Activated CD4-positive, alpha-beta T cell treated with anti-CD3 and anti-CD28 coated beads, Interleukin-2, amount 50 U/mL, for 4 hours (primary cell): Measurements from ENCODE around the gene RETSAT.
"Not testable (repeated sequence)": the region's sequence is repeated elsewhere in the genome, so short reads cannot be mapped to it uniquely, and the experiment has no call there.

Experiments used
- DNase-seq, 2 experiments: peaks; one replicate each; pipeline ENCODE4 v3.0.0-alpha.2; 2020

RETSAT gene

DNA sequence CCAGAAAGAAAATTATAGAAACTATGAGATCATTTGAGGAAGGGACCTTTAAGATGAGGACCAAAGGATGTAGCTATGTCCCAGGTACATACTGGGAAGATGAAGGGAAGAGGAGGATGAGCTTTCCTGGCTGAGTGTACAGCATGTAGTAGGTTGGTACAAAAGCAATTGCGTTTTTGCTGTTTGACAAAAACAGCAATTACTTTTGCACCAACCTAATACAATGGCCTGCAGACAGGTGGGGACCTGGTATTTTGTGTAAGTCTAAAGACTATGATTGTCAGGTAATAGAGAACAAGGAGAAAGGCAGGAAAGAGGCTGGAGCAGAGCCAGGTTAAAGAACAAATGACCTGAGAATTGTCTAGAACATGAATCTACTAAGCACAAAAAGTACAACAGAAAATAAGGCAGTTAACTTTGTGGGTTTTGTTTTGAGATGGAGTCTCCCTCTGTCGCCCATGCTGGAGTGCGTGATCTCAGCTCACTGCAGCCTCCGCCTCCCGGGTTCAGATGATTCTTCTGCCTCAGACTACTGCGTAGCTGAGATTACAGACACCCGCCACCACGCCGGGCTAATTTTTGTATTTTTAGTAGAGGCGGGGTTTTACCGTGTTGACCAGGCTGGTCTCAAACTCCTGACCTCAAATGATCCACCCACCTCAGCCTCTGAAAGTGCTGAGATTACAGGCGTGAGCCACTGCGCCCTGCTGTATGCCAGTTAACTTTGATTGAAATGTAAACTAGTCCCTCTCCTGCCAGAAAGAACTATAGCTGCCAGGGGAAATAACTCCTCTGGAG is 23.3 kb downstream of the RETSAT start:
- no peak for DNase-seq

DNA sequence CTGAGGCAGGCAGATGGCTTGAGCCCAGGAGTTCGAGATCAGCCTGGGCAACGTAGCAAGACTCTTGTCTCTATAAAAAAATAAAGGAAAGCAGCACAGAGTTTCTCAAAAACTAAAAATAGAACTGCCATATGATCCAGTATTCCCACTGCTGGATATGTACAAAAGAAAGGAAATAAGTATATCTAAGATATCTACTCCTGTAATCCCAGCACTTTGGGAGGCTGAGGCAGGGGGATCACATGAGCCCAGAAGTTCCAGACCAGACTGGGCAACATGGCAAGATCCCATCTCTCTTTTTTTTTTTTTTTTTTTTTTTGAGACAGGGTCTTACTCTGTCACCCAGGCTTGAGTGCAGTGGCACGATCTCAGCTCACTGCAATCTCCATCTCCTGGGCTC is 24.6 kb downstream of the RETSAT start:
- not testable (repeated sequence) for DNase-seq

DNA sequence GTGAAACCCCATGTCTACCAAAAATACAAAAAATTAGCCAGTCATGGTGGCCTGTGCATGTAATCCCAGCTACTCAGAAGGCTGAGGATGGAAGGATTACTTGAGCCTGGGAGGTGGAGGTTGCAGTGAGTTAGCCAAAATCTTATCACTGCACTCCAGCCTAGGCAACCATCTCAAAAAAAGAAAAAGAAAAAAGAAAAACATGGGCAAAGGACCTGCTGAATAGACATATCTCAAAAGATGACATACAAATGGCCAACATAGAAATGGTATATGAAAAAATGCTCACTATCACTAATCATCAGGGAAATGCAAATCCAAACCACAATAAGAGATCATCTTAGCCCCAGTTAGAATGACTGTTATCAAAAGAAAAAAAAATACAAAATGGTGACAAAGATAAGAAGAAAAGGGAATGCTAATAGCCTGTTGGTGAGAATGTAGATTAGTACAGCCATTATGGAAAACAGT is 25.1 kb downstream of the RETSAT start:
- DNase-seq: no peak

DNA sequence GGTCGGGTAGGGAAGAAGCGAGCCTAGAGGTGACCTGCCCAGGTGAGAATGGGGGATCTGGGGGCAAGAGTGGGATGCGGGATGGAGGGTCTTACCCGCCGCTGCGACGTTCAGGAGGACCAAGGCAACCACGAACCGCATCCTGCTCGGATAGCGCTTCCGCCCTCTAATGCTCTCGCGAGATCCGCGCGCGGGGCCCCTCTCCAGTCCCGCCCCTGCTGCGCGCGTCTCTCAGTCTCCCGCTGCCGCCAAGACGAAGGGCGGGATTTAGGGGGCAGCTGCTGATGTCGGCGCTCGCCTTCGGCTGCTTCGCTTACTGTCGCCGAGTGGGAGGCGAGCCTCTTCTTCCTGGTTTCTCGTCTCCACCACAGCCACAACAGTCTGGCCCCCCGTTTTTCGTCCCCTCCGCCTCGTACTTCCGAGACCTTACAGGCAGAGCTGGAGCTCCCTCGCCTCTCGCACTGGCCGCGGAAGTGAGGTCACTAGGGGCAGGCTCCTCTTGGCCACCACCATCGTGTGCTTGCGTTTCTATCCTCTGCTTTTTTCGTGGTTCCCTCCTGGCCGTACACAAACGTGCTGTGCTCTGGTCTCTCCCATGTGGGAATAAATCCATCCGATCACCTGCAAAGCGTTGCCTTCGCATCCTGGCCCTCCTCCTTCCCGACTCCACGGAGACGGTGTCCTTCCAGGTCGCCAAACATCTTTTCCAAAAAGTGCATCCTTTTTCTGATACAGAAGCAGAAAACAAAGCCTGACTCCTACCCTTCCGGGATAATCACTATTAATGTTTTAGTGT is 26.3 kb downstream of the RETSAT start, which contains the start of gene TGOLN2:
TGOLN2 (minus strand) TSS at position 168 of the 796 bp plus-strand sequence; CDS start at position 141, 27 bp downstream.
- peak; percentile 90 to 93 for DNase-seq

DNA sequence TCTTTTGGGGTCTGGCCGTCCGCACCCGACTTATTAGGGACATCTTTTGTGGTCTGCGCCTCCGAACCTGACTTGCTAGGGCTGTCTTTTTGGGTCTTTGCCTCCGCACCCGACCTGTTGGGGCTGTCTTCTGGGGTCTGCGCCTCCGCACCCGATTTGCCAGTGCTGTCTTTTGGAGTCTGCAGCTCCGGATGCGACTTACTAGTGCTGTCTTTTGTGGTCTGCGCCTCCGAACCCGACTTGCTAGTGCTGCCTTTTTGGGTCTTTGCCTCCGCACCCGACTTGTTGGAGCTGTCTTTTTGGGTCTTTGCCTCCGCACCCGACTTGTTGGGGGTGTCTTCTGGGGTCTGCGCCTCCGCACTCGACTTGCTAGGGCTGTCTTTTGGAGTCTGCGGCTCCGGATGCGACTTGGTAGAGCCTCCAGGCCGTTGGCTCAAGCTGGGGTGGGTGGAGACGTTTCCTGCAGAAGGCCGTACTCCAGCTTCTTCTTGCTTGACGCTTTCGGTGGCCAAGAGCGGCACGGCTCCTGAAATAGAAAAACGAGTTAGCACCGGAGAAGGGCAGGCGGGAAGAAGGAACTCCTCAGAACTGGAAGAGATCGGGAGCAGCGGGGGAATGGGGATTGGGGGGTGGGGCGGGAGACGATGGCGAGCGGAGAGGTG is 27.0 kb downstream of the RETSAT start:
- peak; percentile 21 to 41 for DNase-seq

DNA sequence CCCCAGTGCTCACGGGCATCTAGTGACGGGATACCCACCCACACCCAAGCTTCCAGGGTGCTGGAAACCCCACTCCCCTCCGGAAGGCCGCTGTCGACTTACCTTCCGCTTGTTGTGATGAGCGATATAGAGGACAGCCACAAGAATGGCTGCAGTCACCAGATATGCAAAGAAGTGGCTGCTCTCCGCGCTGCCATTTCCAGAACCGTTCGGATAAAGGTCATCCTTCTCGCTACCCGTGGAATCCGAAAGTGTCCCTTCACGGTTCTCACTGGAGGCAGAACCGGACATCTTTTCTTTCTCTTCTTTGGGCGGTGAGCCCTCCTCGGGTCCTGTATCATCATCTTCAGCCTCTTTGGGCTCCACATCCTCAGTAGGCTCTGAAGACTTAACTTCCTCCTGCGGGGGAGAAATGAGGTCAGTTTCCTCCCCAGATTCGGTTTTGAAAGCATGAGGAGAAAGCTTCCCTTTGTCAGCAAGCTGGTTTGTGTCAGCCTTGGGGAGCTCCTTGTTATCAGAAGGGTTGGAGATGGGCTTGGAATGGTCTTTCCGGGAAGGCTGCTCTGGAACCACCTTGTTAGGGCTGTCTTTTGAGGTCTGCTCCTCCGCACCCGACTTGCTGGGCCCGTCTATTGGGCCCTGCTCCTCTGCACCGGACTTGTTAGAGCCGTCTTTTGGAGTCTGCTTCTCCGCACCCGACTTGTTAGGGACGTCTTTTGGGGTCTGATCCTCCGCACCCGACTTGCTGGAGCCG is 27.7 kb downstream of the RETSAT start:
- DNase-seq: peak; percentile 15 to 17

DNA sequence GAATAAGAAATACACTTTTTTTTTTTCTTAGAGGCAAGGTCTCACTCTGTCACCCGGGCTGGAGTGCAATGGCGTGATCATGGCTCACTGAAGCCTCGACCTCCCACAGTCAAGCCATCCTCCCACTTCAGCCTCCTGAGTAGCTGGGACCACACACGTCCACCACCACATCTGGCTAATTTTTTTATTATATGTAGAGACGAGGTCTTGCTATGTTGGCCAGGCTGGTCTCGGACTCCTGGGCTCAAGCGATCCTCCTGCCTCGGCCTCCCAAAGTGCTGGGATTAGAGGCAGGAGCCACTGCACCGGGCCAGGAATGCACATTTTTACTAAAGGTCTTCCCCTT is 28.9 kb downstream of the RETSAT start:
- no peak for DNase-seq

DNA sequence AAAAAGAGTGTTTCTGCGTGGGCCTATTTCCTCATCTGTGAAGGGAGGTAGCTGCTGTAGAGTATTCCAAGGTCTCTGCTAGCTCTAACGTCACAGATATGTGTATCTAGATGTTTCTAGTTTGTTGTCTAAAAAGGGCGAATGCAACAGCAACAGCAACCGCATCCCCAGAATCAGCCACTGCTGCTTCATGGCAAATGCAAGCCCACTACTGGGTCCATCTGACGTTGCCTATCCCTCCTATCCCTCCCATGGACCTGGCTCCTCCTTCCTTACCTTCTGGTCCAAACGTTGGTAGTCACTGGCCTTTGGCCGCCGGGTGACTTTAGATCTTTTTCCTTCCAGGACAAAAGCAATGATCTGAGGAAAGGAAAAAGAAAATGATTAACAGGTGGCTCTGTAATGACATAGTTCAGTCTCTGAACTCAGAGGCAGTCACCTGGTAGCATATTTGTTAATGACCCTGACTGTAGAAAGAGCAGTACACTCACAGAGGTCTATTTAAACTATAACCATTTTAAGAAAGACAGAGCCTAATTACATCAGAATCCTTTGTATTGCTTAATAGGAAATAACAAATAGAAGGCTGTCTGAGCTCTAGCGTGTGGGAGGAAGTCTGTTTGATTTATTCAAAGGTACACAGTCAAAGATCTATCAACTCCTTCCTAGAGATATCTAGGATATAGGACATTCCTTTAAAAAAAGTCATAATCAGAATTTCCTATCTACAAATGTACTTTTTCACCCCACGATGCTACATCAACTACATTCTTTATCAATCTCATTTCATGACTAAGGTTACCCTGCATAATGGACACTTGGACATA is 29.5 kb downstream of the RETSAT start:
- DNase-seq: no peak

DNA sequence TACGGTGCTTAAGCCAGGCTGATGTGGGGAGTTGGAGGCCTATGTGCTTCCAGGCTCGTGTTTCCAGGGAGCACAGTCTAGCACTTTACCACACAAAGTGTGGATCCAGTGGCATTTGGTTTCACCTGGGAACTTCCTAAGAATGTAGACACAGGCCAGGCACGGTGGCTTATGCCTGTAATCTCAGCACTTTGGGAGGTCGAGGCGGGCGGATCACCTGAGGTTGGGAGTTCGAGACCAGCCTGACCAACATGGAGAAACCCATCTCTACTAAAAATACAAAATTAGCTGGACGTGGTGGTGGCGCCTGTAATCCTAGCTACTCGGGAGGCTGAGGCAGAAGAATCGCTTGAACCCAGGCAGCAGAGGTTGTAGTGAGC is 30.4 kb downstream of the RETSAT start:
- not testable (repeated sequence) for DNase-seq

DNA sequence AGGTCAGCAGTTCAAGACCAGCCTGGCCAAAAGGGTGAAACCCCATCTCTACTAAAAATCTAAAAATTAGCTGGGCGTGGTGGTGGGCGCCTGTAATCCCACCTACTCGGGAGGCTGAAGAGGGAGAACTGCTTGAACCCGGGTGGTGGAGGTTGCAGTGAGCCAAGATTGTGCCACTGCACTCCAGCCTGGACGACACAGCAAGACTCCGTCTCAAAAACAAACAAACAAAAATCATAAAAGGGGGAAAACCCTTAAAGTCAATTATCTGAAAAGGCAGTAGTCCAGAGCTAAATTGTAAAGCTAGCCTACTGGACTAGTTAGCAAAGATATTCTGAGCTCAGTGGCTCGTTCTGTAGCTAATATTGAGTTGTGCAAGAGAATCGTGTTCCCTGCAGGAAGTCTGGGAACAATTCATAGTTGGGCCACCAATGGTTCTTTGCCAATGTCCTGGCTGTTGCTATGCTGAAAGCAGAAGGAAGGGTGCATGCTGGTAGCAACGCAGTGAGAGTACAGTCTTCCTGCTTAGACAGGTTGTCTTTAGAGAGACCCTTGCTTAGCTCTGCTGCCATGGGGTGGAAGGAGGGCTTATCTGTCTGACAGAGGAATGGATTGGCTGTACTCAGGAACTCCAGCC is 30.9 kb downstream of the RETSAT start:
- no peak for DNase-seq

DNA sequence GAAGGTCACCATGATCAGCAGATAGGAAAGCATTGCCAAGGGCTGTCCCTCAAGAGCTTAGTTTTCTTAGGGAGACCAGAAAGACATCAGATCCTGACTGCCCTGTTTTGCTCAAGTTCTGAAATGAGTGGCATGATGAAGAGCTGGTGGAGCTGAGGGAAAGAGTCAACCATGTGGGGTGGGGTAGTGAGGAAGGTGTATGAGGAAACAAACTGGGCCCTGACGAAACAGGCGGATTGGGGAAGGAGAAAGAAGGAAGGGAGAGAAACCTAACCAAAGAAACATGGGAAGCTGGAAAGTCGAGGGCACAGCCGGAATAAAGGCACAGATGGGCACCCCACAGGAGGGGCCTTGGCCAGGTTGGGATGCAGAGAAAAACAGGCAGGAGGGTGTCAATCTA is 34.5 kb downstream of the RETSAT start:
- DNase-seq: no peak

DNA sequence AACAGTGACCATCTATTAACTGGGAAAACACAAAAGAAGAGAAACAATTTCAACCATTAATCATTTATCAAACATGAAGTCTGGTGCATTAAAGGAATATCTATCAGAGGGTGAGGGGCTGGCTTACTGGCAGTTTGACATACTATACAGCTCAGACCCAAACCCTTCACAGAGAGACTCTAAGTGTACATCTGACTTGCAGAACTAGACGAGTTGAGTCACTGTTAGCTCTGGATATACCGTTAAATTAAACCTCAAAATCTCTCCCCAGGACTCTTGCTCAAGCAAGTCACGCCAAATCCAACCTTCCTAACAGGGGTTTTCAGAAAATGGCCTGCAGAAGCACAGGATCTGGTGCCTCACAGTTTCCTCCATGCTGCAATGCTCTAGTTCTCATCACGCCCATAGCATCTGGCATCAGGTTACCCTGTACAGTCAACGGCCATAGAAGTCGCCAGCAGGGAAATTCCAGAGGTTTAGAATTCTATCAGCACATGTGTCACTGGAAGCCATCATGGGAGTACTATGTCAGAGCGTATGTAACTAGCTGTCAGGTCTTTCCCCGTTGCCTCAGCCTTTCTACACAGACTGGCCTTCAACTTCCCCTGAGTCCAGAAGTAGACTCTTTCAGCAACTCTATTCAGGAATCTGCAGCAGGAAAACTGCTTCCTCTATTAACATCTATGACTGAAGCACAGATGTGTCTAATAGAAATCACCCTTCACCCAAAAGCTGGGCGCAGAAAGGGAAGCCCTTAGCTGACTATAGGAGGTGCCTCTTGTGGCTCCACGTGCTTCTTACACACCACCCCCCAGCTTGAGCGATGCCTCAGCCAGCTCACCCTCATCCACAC is 35.9 kb downstream of the RETSAT start:
- no peak for DNase-seq

DNA sequence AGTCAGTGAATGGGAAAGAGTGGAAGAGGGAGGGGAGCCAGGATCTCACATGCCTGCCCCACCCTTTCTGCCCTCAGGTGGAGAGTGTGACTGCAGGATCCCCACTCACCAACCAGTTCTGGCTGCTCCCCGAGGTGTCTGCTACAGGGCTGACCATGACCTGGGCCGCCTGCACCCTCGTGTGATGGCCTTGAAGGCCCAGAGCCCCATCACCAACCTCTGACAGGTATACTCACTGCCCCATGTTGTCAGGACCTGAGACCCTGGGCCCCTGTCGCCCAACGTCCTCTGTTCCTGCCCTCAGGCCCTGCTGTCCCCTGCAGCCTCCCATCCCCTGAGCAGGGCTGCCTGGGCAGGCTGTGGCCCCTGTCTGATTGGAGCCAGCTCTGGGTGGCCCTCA is 38.4 kb downstream of the RETSAT start:
- DNase-seq: not testable (repeated sequence)

DNA sequence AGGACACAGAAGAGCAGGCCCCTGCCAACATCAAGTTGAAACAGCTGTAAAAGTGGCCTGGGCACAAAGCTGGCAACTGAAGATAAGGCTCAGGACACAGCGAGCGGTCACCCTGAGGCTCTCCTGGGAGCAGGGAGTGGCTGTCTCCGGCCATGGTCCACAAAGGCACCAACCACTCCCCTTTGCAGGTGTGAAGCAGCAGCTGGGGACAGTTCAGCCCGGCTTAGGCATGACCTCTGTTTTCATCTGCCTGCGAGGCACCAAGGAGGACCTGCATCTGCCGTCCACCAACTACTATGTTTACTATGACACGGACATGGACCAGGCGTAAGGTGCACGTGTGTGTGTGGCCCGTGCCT is 39.5 kb downstream of the RETSAT start:
- no peak for DNase-seq

DNA sequence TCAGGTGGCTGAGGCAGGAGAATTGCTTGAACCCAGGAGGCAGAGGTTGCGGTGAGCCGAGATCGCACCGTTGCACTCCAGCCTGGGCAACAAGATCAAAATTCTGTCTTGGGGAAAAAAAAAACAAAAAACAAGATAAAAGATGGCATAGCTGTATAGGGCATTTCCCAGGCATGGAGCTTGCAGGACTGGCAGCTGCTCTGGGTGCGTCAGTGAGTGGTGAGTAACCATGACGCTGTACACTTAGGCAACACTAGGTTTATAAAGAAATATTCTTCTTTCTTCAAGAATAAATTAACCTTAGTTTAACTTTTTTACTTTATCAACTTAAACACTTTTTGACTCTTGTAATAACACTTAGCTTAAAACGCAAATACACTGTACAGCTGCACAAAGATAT is 41.9 kb downstream of the RETSAT start:
- no peak for DNase-seq

DNA sequence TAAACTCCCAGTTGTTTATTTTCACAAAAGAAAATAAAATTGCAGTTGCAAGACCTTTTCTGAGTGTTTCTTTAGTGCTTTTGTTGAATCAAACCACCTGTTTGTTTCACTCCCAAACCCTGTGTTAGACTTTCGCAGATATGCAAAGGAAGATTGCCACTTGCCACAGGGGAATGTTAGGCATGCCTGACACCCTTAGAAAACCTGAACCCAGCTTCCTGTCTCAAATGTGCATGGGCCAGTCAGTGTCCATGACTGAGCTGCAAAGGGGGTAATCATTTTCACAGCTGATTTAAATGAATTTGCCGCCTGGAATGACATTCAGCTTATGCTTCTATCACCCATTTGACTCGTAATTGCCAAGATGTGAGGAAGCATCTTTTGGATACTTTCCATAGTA is 44.0 kb downstream of the RETSAT start:
- DNase-seq: no peak

DNA sequence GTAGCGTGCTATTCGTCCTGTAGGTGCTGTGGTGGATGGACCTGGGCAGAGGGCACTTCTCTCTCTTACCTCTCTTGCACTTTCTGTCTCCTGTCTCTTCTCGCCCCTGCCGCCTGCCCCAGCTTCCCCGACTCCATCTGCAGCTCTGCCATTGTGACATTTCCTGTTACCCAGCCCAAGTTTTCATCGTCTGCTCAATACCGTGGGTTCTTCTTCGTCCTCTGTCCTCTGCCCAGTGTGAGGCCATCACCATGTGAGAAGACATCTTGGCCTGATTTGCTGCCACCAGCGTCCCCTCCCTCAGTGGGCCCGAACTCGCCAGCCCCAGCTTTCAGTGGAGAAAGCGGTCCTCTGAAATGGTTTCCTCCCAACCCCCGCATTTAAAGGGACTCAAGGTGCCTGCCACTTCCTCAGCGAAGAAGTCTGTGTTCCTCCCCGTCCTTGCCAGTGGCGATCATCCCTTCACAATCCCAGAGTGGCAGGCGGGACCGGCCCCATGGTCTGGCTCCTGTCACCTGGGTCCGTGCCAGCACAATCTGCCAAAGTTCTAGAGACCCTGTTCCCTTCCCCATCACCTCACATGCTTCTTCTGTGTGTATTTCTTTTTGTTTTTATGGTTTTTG is 44.5 kb downstream of the RETSAT start:
- DNase-seq: no peak

DNA sequence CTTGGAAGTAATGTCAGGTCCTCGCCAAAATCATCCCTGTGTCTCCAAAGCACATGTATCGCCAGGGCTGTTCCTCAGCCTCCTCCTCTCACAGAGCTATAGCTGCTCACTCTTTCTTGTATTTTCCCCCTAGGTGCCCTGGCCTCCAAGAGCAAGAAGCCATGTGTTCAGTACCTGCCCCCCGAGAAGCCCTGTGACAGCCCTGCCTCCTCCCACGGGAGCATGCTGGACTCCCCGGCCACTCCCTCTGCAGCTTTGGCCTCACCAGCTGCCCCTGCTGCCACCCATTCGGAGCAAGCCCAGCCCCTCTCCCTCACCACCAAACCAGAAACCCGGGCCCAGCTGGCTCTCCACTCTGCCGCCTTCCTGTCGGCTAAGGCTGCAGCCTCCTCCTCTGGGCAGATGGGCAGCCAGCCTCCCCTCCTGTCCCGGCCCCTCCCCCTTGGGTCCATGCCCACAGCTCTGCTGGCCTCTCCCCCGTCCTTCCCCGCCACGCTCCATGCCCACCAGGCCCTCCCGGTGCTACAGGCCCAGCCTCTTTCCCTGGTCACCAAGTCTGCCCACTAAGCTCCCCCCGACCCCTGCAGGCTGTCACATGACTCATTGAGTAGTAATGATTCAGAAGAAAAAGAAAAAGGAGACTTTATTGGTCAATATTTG is 45.3 kb downstream of the RETSAT start:
- DNase-seq: no peak

DNA sequence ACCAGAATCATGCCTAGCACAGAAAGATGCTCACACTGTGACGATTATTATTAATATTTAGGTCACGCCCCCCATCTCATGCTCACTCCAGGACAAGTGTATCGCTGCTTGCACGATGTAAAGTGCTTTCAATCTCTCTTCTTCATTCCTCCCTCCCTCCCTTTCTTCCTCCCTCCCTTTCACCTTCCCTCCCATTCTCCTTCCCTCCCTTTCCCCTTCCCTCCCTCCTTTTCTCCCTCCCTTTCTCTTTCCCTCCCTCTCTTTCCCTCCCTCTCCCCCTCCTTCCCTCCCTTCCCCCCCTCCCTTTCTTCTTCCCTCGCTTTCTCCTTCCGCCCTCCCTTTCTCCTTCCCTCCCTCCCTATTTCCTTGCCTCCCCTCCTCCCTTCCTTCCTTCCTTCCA is 46.1 kb downstream of the RETSAT start:
- DNase-seq: no peak

DNA sequence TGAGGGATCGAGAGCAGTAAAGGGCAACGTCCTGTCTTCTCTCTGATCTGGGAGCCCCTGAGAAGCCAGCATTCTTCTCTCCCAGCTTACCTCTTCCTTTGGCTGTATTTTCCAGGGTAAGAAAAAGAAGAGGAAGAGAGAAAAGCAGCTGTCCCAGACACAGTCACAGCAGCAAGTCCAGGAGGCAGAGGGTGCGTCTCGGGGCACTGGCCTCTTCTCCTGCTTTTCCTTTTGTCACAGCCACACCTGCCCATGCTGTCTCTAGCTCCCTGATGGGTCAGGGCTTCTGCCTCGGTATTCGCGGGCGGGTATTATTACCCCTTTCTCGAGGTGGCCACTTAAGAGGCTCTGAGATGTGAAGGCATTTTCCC is 46.8 kb downstream of the RETSAT start:
- no peak for DNase-seq
